GM21786 (cell line): ENCODE data around the gene KCNH1.

Experiments
- ATAC-seq: cut with Tn5 transposase; IDR thresholded peaks from one replicate; pipeline ENCODE4 v1.9.1; 2021; ENCODE audit not compliant: unreplicated experiment

The KCNH1 gene

DNA sequence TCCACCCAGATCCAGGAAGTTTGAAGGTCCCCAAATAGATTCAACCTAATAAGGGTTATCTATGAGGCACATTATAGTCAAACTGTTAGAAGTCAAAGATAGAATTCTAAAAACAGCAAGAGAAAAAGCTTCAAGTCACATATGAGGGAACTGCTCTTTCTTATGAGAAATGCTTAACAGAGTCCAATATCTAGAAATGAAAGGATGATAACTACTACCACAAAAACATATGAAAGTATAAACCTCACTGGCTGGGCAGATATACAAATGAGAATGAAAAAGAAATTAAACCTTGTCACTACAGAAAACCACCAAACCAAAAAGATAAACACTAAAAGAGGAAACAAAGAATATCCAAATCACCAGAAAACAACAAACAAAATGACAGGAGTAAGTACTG is 201.8 kb downstream of the KCNH1 start:
- no peak for ATAC-seq

DNA sequence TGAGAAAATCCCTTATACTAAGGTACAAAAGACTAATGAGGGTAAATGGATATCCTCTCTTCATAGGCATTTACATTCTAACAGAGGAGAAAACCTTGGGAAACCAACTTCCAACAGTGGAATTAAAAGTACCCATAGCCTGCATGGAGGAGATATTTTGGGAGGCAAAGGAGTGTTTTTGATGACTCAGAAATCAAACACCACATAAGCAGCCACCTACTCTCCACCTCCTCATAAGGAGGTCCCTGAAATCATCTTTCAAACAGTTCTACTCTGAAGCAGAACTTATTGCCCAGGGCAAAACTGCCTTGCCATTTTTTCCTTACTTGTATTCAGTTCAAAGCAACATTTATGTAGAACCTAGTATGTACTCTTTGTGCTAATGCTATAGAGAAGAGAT is 211.3 kb downstream of the KCNH1 start:
- ATAC-seq = no peak

DNA sequence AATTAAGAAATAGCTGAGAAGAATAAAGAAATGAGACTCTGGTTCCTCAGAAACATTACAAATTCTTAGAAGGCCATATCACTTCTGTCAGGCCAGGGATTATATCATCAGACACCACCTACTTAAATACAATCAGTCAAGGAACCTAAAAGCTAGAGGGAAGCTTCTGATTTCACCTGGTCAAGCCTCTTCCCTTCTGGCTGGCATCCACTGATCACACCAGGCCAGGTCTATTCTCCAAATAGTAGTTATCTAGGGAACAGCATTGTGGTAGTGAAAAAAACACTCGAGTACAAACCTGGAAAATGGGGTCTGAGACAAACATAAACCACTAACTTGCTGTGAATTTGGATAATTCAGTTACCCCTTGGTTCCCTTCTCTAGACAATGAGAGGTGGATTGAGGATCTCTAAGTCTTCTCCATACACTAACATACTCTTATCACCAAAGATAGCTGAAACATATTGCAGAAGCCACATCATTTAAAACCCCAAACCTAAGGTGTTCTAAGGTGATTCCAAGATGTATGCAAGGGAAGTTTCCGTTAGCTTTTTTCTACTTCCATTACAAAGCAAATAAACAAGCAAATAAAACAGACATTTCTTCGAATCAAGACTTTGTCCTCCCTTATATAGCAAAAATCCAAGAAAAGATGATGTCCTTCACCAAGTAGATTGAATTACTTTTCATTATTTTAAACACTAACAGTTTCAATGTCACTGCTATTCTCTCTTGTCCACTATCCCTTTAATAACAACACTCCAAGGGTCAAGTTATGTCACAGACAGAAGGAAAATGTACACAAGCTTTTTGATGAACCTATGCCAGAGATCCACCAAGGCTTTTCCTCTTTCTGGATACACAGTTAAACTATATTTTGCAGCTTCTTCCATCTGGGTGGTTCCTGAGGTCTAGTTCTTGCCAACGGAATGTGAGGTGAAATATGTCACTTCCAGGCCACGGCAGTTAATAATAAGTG is 212.9 kb downstream of the KCNH1 start:
- no peak for ATAC-seq

DNA sequence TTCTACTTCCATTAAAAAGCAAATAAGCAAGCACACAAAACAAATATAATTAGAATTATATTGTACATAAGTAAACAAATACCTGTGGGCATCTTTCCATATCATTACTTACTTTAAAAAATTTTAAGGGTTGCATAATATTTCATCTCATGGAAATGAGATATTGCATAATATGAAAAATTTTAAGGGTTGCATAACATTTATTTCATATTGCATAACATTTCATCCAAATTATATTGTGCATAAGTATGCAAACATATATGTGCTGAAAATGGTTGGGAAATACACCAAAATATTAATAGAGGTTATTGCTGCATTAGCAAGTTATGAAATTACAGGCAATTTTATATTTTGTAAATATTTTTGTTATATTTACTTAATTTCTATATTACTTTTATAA is 213.7 kb downstream of the KCNH1 start:
- no peak for ATAC-seq

DNA sequence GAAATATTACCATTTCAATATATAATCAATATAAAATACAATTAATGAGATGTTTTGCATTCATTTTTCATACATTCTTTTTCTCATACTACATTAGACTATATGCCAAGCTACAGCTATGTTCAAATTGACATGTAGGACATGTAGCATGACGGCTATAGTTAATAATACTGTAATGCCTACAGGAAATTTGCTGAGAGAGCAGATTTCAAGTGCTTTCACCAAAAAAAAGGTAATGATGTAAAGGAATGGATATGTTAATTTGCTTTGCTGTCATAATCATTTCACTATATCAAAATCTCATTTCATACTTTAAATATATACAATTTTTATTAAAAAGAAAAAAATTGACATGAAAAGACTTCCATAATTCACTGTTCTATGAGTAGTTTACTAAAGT is 215.1 kb downstream of the KCNH1 start:
- no peak for ATAC-seq

DNA sequence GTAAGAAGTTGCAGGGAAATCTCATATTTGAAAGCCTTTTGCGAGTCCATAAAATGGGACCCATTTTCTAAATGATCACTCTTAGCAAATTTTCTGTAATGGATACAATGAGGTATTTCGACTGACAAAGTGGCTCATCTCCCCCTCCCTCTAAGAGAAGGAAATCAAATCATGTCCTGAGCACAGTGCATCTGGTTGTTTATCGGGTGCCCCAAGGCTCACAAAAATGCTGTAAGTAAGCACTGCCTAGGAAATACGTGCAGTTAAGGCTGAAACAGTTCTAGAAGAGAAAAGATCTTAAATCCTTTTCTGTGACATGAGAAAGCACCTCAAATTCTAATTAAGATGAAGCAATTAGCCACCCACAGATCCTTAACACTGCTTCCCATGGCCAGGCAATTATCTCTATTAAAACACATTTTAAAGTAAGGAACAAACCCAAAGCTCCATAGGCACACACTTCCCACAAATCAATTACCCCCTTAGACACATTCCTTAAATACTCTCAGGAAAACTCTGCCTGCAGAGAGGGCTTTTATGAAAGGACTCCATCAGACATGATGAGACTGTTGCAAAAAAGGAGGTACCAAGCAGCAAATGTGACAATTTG is 216.3 kb downstream of the KCNH1 start:
- ATAC-seq = no peak

DNA sequence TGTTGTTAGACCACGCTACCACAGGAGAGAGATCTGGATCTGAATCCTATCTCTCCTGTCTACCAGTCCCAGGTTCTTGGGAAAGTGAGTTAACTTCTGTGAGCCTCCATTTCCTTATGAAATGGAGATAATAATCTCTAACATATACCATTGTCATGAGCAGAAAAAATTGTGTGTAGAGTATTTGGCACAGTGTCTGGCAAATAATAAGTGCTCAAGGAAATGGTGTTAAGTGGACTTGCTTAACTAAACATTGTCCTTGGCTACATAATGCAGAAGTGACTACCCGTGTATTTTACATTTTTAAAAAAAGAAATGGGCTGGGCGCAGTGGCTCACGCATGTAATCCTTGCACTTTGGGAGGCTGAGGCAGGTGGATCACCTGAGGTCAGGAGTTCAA is 217.4 kb downstream of the KCNH1 start:
- ATAC-seq = no peak

DNA sequence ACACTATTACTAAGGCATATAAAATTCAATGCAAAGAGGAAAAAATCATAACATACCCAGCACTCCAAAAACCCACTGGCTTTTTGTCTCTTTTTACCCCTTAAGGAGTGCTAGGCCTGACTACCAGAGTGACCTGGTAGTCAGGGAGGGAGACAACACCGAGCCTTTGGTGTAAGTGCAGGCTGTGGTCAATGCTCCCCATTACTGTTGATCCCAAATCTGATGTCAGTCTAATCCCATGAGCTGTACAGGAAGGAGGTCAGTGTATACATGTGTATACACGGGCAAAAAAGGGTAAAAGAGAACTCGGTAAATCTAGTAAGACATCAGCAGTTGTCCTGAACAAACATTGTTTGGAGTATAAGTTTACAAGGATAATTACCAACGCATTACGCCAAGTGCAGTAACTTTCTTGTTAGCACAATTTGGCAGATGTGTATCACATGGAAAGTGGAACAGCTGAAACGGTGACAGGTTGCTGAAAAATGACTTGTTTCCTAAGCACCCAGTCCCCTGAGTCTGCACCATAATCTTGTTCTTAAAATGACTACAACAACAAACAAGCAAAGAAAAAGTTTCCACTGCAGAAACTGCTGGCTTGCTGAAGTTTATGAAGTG is 217.9 kb downstream of the KCNH1 start:
- no peak for ATAC-seq

DNA sequence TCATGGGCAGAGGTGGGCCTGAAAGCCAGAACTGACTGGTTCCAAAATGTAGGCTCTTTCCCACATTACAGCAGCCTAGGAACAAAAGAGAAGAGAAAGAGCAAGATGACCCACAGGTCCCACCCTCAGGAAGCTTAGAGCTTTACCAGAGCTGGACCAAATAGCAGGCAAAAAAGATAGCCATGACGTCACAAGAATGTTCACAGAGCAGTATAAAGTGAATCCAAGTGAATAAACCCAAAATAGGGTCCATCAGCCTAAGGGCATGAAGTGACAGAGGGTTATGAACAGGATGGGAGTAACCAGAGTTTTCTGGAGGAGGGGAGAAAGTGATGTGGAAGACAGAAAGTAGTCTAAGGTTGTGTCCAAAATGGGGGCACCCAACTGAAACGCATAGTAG is 221.2 kb downstream of the KCNH1 start:
- ATAC-seq = no peak

DNA sequence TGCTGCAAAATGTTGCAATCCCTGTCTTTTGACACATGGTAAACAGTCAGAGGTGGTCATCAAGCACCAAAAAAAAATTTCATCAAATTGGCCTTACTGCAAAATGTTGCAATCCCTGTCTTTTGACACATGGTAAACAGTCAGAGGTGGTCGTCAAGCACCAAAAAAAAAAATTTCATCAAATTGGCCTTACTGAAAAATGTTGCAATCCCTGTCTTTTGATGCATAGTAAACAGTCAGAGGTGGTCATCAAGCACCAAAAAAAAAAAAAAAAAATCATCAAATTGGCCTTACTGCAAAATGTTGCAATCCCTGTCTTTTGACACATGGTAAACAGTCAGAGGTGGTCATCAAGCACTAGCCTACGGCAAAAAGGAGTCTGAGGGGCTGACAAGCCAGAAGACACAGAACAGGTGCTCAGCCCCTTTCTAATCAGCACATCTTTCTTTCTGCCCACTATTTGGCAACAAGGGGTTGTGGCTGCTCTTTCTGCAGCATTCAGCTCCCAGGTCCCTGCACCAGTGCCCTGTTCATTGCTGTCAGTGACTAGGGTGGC is 223.8 kb downstream of the KCNH1 start:
- ATAC-seq = no peak

DNA sequence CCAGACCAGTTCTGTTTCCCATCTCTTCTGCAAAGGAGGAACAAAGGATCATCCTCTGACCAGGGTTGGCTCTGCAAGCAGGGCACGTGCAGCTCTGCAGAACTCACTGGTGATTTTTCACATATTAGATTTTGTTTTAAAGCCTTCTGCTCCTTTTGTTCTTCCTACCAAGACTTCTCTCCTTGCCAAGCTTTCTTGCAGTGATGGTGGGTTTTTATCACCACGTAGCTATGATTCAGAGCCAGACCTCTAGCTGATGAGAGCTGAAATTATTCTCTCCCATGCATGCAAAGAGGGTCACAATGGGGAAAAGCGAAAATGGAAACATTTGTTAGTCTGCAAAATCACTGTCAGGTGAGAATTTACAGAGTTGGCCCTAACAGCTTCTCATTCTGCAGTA is 225.2 kb downstream of the KCNH1 start:
- no peak for ATAC-seq

DNA sequence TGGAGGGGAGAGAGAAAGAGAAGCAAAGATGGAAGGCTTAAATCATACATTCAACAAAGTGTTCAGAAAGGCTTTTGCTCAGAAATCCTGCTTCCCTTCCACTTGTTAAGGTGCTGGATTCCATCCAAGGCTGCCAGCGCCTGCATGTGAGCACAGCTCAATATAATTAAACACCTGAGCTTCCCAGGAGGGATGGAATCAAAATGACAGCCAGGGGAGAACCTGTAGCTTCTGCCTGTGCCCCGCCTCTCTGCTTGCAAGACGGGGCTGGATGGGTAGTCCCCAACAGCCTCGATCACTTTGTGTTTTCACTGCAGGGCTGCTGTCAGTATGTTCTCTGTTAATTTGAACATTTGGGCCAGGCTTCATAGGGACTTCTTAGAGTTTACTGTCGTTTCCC is 225.7 kb downstream of the KCNH1 start:
- ATAC-seq = no peak

DNA sequence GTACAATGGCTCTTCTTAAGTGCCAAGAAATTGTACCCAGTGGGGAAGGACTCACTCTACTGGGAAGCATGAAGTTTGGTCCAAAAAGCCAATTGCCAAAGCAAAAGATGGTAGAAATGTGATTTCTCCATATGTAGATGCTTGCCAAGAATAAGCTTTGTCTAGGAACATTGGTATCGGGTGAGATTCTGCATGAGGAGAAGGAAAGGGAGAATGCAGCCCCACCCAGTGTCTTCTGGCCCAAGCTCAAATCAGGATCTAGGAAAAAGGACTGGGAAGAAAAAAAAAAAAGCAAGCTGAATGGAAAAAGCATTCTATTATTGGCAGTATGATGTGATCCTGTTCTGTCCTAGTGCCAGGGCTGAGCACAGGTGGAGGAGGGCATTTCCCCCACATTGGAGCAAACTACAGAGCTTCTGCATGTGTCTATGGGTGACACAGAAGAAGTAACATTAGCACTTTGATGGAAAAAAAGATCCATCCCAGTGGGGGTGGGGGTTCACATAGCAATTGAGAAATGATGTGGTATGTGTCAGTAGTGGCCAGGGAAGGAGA is 226.6 kb downstream of the KCNH1 start:
- no peak for ATAC-seq

DNA sequence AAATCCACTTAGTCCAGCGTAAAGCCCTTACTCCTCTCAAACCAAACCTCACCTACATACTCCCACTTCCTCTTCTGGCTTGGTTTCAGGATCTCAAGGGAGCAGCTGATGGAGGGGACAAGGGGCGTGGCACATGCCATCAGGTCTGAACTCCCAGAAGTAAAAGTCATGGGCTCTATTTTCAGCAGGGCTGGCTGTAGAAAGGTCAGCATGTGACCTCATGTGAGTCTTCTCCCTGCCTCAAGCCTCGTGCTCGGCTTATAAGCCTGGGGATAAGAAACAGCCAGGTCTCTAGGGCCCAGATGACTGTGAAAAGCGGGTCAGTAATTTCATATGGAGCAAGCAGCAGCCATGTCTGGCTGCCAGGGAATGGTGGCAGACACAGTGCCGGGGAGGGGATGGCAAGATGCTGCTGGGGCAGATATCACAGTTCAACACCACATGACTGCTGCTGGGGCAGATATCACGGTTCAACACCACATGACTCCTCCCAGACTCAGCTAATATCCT is 227.9 kb downstream of the KCNH1 start:
- ATAC-seq = no peak

DNA sequence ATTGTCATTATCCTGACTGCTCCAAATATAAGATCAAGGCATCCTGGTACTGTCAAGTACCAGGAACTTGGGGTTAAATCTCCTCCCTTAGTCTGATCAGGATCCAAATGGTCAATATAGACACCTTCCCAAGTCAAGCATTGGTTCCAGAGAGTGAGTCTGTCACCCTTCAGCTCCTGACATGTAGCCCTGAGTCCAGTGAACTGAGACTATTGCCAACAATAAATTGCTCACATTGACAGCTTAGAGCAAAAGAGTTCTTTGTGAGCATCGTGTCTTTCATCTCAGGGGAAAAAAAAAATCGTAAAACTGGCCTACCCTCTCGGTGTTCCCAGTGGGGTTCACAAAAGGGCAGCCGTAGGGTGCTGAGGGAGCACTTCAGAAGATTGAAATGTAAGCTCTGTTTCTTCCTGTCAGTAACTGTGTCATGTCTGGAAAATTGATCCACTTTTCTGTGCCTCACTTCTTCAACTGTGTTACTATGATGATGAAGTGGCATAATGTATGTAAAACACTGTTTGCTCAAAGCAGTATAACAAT is 228.5 kb downstream of the KCNH1 start:
- no peak for ATAC-seq

DNA sequence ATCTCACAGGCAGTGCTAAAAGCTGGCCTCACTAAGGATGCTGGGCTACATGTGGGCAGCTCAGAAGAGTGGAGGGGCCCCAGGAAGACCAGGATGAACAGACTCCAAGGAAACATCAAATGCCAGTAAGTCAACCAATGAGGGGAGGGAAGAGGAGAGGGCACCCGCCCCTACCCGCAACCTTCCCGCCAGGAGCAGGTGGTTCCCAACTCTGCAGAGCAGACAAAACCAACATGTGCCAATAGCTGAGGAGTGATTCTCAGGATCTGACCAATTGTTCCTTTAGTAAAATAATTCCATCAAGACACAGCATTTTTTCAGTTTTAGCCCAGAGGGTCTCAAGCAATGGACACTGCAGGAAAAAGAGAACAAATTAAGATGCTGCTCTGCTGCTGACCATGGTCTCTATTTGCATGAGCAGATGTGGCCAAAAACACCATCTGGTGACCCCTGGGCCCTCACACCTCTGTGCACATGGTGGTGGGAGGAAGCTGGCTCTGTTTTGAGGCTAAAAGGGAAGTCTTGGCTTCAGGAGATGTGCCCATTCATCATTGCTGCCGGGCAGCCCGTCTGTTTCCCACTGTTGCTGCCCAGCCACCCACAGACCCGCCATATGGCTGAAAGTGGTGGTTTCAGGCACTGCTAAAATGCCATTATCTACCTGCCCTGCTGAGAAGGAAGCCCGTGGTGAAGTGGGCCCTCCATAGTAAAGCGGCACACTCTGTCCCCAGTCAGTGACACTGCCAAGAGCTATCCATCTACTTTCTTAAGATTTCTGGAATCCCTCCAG is 231.8 kb downstream of the KCNH1 start:
- ATAC-seq = no peak

DNA sequence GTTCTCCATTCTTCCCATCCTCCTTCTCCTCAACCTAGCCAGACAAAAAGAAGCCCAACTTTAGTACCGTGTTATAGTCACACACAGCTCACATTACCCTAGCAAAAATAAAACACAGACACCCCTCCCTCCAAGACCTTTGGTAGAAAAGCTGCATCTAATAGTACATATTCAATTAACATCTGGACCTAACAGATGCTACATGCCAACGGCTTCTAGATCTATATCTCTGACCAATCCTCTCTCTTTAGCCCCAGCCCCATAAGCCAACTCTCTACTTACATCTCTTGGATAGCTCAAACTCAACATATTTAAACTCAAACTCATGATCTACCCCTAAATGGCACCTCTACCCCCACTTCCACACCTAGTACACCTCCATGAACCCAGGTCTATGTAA is 233.1 kb downstream of the KCNH1 start:
- no peak for ATAC-seq

DNA sequence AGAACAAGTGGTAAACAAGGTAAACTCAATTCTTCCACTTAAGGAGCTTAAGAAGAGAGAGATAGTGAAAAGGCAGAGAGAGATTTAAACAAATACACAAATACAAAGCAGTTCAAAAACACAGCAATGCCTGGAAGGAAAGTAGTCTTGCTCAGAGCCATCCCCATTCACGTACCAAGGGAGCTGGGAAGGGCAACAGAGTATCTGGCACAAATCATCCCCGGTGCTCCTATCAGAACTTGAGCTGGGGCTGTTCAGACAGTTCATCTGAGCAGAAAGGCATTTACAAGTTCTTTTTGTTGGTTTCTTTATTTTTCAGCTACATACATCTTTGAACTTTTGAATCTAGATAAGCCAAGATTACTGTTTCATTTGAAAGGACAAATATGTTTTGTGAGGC is 233.9 kb downstream of the KCNH1 start:
- ATAC-seq = no peak

DNA sequence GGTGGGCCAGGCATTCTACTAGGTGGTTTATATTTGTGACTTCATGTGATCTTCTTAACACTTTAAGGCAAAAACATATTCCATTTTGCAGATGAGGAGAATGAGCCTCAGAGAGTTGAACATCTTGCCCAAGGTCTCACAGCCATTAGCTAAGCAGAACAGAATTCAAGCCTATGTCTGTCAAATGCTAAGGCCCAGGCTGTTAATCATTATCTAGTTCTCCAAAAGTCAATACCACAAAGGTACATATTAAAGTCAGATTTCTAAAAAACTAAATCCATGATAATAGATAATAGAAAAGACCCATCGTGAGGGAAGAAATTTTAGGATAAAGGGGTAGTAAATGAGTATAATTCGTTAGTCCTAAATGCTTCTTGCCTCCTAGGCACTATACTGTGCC is 234.3 kb downstream of the KCNH1 start:
- ATAC-seq = no peak

DNA sequence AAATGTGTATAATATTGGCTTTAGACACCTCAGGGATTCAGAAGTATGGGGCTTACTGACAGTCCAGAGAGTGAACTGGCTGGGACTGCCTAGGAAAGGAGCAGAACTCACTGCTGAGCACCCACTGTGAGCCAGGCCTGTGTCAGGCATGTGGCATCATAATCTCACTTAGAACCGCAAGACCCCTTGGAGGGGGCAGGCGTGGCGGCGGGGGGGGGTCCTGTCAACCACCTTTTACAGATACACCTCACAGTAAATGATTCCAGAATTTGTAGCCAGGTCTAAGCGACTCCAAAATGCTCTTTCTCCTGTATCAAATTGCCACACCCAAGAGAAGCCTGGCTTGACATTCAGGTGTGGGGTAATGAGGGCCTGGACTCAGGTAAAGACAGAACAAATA is 235.5 kb downstream of the KCNH1 start:
- ATAC-seq = no peak
